Ovary (tissue), 9 donors: ENCODE results near the gene MYRIP. TPM values are rescaled to one million over a fixed set of nuclear protein-coding genes. Genes with fewer than 3 reads are reported as not detected.
"Not testable (repeated sequence)": the region's sequence is repeated elsewhere in the genome, so short reads cannot be mapped to it uniquely, and the experiment has no call there.

Source experiments
- DNase-seq, 5 donors: peaks; one replicate each; pipeline ENCODE4 v3.0.0-alpha.2; 2019 to 2020
- H3K27ac ChIP-seq, 2 donors: fragments of 200-600 bp; one replicate each; pipeline versions ENCODE4 v1.5.1 to v1.8.0; 2019 to 2022
- H3K27me3 ChIP-seq: fragments of 200-600 bp; one replicate; pipeline ENCODE4 v1.8.0; 2022
- H3K36me3 ChIP-seq: fragments of 200-600 bp; sonication (generic); one replicate; pipeline ENCODE4 v1.5.1; 2019
- H3K4me1 ChIP-seq: one replicate; pipeline ENCODE4 v1.8.1; 2013; ENCODE audit warnings: mild to moderate bottlenecking, moderate library complexity; ENCODE audit not compliant: insufficient read depth
- H3K4me3 ChIP-seq: fragments of 200-600 bp; sonication (generic); one replicate; pipeline ENCODE4 v1.5.1; 2017
- H3K9me3 ChIP-seq, 2 donors: fragments of 200-600 bp in 1 of 2; sonication (generic) in 1 of 2; one replicate each; pipeline versions ENCODE4 v1.5.1 to v1.8.1; 2013 to 2019; ENCODE audit warnings: mild to moderate bottlenecking in 1 of 2, moderate library complexity in 1 of 2
- EP300 ChIP-seq: sonication (generic); formaldehyde crosslinking; IDR thresholded peaks from one replicate; pipeline ENCODE4 v1.6.1; 2017; ENCODE audit warnings: antibody characterized with exemption
- POLR2A ChIP-seq: fragments of 450-650 bp; IDR thresholded peaks from one replicate; pipeline ENCODE4 v1.6.1; 2017; ENCODE audit warnings: antibody characterized with exemption, mild to moderate bottlenecking, moderate library complexity
- WGBS, 3 donors: extraction: QIAGEN DNeasy Blood & Tissue Kit in 1 of 3; methylation state at CpG; one replicate each; pipeline versions ENCODE4 v1.1.5 to v1.1.7; 2013 to 2017; 5-methylcytosine and 5-hydroxymethylcytosine counted together
- intact Hi-C, 4 donors: fragments of 100-400 bp; cut with DNase I; formaldehyde crosslinking; loops; one replicate each; pipeline versions ENCODE4 v1.11.0 to v1.15.1; 2022 to 2023
- polyA plus RNA-seq, 2 donors: library from polyadenylated mRNA; stranded (reverse); fragments of 200-250 nt in 1 of 2; fragments of 350-450 nt in 1 of 2; fragmentation: Illumina TruSeq in 1 of 2; extraction: RNeasy Lipid Tissue Mini Kit (QIAGEN cat#74804) in 1 of 2; gene quantifications; one replicate each; pipeline ENCODE4 v1.2.3, GENCODE V29; 2013 to 2014
- total RNA-seq, 7 donors: library from RNA; depleted of rRNA in 2 of 7; stranded (reverse); fragments of >200 nt in 2 of 7; fragmentation: NEBNext Ultra II Directional in 3 of 7; extraction: Animal tissue kit (Norgen Biotek cat#: 25700) in 3 of 7; gene quantifications; one replicate each; pipeline versions ENCODE4 v1.1.0 to v1.2.4, GENCODE V29; 2016 to 2023
- TF ChIP-seq, protein P1 (sequence below), 3 donors: fragments of 450-650 bp in 2 of 3; fragments of 200-600 bp in 1 of 3; IDR thresholded peaks; one replicate each; pipeline versions ENCODE4 v1.5.1 to v1.8.0; 2016 to 2022; ENCODE audit warnings: antibody characterized with exemption in 3 of 3, mild to moderate bottlenecking in 1 of 3
- donor health status: DM: no; HTN: no; CAD: no; lungs with moderate emphysema.
- donor health status: DM: no; HTN: no; CAD: no.
- donor health status: Bipolar disorder and iron deficiency.
- donor health status: DM: yes; HTN: yes; CAD: no.
- donor health status: DM: no; HTN: no; CAD: no.
- donor health status: DM: yes; HTN: yes; CAD: no.

The MYRIP gene
- total and polyA plus RNA-seq, 9 donors, result 2.8 to 8.4 (median 4.5) TPM

DNA sequence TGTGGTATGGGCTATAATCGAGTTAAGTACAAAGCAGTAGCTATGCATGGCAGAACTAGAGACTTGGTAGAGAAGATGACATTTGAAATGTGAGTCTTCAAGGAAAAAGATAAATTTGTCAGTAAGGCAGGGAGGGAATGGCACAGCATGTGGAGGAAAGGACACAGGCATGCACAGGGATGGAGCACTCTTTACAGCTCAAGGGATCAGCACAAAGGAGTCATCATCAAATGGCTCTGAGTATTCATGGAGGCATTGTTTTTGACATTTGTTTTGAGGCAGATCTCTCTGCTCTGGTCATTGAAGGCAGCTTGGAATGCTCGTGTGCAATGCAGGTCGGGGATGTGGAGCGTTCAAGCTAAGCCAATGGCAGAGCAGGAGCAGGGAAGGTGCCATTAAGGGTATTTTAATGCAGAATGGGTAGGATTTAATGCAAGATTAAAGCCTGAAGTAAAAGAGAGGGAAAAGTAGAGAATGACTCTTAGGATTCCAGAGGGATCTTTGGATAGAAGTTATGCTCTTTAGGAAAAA, 213.0 kb downstream of the MYRIP start:
- Histone ChIP-seq H3K4me1 (peaks cover 1% of the 10 kb centered on the region), H3K27ac (no peak overlapping the region), H3K4me3 (no peak overlapping the region), H3K36me3 (no peaks in the 10 kb centered on the region), H3K27me3 (no peaks in the 10 kb centered on the region), H3K9me3 (no peaks in the 10 kb centered on the region)
- WGBS, 3 donors, result 78 to 85% (median 79%) methylated on average over 4 of the region's 4 CpGs
- TF ChIP-seq, protein P1, sequence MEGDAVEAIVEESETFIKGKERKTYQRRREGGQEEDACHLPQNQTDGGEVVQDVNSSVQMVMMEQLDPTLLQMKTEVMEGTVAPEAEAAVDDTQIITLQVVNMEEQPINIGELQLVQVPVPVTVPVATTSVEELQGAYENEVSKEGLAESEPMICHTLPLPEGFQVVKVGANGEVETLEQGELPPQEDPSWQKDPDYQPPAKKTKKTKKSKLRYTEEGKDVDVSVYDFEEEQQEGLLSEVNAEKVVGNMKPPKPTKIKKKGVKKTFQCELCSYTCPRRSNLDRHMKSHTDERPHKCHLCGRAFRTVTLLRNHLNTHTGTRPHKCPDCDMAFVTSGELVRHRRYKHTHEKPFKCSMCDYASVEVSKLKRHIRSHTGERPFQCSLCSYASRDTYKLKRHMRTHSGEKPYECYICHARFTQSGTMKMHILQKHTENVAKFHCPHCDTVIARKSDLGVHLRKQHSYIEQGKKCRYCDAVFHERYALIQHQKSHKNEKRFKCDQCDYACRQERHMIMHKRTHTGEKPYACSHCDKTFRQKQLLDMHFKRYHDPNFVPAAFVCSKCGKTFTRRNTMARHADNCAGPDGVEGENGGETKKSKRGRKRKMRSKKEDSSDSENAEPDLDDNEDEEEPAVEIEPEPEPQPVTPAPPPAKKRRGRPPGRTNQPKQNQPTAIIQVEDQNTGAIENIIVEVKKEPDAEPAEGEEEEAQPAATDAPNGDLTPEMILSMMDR (IDR thresholded peaks at IDR 0.05), result no peak
- TF ChIP-seq POLR2A (no peak), EP300 (no peak)
- DNase-seq, result no peak
- intact Hi-C loops, result no loop called here

DNA sequence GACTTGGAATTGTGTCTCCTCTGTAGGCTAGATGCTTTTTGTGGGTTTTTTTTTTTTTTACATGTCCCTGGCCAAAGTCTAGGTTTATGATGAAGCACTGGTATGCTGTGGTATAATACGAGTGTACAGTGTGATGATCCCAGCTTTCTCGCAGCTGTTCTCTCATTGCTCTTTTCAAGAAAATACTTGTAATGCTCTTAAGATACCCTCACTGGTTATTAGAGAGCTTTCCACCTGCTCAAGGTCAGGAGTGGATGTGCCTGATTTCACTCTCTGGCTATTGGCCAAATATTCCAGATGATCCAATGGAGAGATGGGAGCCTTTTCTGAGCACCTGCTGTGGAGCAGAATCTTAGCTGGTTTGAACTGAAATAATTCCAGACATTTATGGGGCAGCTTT, 215.1 kb downstream of the MYRIP start:
- TF ChIP-seq EP300 (no peak), POLR2A (no peak)
- TF ChIP-seq, protein P1 (IDR thresholded peaks at IDR 0.05), result no peak
- H3K4me1 ChIP-seq, result peaks cover 1% of the 10 kb centered on the region
- H3K36me3 ChIP-seq, result no peaks in the 10 kb centered on the region
- H3K4me3 ChIP-seq, result no peak overlapping the region
- intact Hi-C loops, result no loop called here
- WGBS, 3 donors, result 78 to 90% (median 85%) methylated on average over 2 of the region's 2 CpGs
- DNase-seq, result no peak
- no peak overlapping the region for H3K27ac ChIP-seq
- no peaks in the 10 kb centered on the region for H3K9me3 ChIP-seq
- no peaks in the 10 kb centered on the region for H3K27me3 ChIP-seq

DNA sequence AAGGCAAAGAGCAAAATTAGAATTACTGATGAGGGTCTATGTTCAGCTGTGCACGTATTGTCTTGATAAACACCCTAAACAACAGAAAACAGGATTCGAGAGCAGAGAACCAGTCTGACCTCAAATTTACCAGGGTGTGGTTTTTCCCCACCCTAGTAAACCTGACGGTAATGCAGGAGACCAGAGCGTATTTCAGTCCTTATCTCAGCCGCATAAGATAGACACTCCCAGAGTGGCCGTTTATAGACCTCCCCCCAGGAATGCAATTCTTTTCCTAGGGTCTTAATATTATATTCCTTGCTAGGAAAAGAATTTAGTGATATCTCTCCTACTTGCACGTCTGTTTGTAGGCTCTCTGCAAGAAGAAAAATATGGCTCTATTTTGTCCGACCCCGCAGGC, 216.5 kb downstream of the MYRIP start:
- WGBS, 3 donors, result 89 to 92% (median 91%) methylated on average over 9 of the region's 9 CpGs
- H3K36me3 ChIP-seq, intact Hi-C loops, H3K4me1 ChIP-seq, DNase-seq, H3K27me3 ChIP-seq, H3K27ac ChIP-seq, H3K9me3 ChIP-seq, H3K4me3 ChIP-seq: not testable (repeated sequence)

- no peaks in the 10 kb centered on the region for H3K4me1 ChIP-seq
- intact Hi-C loops, result no loop called here
- no peak for TF ChIP-seq POLR2A
- TF ChIP-seq EP300, result no peak
- TF ChIP-seq, protein P1 (IDR thresholded peaks at IDR 0.05), result no peak
- H3K27ac ChIP-seq, result no peak overlapping the region
- no peak for DNase-seq
- H3K27me3 ChIP-seq, result no peaks in the 10 kb centered on the region
- 95 to 98% (median 96%) methylated on average over 4 of the region's 4 CpGs for WGBS, 3 donors
- H3K9me3 ChIP-seq, result no peaks in the 10 kb centered on the region
- no peak overlapping the region for H3K4me3 ChIP-seq
- H3K36me3 ChIP-seq, result no peaks in the 10 kb centered on the region
Measured at GRCh38 chr3:40035177-40035576, 225.8 kb downstream of the MYRIP start.

GRCh38 chr3:40037582-40037981, 228.2 kb downstream of the MYRIP start:
- no peak for DNase-seq
- intact Hi-C loops, result no loop called here
- no peak overlapping the region for H3K27ac ChIP-seq

More at GRCh38 chr3:40037582-40037981, 228.2 kb downstream of the MYRIP start:
- H3K9me3 ChIP-seq, result no peaks in the 10 kb centered on the region
- no peaks in the 10 kb centered on the region for H3K27me3 ChIP-seq
- H3K4me3 ChIP-seq, result no peak overlapping the region
- TF ChIP-seq POLR2A, result no peak
- no peak for TF ChIP-seq EP300
- TF ChIP-seq, protein P1 (IDR thresholded peaks at IDR 0.05), result no peak
- no peaks in the 10 kb centered on the region for H3K36me3 ChIP-seq
- H3K4me1 ChIP-seq, result no peaks in the 10 kb centered on the region
